ENCODE results near the gene AJAP1. TPM values are rescaled to one million over a fixed set of nuclear protein-coding genes. Genes with fewer than 3 reads are reported as not detected.

Gene AJAP1
- total and polyA plus RNA-seq, 10 of the 15 experiments (the other 5 are each of a cell fraction or from before 2014, with no cell fraction given) = not detected

- TF ChIP-seq, protein P1, sequence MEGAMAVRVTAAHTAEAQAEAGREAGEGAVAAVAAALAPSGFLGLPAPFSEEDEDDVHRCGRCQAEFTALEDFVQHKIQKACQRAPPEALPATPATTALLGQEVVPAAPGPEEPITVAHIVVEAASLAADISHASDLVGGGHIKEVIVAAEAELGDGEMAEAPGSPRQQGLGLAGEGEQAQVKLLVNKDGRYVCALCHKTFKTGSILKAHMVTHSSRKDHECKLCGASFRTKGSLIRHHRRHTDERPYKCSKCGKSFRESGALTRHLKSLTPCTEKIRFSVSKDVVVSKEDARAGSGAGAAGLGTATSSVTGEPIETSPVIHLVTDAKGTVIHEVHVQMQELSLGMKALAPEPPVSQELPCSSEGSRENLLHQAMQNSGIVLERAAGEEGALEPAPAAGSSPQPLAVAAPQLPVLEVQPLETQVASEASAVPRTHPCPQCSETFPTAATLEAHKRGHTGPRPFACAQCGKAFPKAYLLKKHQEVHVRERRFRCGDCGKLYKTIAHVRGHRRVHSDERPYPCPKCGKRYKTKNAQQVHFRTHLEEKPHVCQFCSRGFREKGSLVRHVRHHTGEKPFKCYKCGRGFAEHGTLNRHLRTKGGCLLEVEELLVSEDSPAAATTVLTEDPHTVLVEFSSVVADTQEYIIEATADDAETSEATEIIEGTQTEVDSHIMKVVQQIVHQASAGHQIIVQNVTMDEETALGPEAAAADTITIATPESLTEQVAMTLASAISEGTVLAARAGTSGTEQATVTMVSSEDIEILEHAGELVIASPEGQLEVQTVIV (IDR thresholded peaks at IDR 0.05; ENCODE audit: borderline replicate concordance, partially characterized antibody) = no peak
- TF ChIP-seq CBX3 (IDR thresholded peaks at IDR 0.05; ENCODE audit: borderline replicate concordance, low read depth) (no peak), MYB (IDR thresholded peaks at IDR 0.05; ENCODE audit: borderline replicate concordance, low read depth, low read length) (no peak), SPI1 (IDR thresholded peaks at IDR 0.05; ENCODE audit: borderline replicate concordance, insufficient read depth, low read depth, low read length) (no peak), RBBP5 (conservative IDR thresholded peaks at IDR 0.05) (no peak)
- TF ChIP-seq, protein P2, sequence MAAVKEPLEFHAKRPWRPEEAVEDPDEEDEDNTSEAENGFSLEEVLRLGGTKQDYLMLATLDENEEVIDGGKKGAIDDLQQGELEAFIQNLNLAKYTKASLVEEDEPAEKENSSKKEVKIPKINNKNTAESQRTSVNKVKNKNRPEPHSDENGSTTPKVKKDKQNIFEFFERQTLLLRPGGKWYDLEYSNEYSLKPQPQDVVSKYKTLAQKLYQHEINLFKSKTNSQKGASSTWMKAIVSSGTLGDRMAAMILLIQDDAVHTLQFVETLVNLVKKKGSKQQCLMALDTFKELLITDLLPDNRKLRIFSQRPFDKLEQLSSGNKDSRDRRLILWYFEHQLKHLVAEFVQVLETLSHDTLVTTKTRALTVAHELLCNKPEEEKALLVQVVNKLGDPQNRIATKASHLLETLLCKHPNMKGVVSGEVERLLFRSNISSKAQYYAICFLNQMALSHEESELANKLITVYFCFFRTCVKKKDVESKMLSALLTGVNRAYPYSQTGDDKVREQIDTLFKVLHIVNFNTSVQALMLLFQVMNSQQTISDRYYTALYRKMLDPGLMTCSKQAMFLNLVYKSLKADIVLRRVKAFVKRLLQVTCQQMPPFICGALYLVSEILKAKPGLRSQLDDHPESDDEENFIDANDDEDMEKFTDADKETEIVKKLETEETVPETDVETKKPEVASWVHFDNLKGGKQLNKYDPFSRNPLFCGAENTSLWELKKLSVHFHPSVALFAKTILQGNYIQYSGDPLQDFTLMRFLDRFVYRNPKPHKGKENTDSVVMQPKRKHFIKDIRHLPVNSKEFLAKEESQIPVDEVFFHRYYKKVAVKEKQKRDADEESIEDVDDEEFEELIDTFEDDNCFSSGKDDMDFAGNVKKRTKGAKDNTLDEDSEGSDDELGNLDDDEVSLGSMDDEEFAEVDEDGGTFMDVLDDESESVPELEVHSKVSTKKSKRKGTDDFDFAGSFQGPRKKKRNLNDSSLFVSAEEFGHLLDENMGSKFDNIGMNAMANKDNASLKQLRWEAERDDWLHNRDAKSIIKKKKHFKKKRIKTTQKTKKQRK (IDR thresholded peaks at IDR 0.05; ENCODE audit: low read depth, low read length) = no peak
Measured at GRCh38 chr1:4772294-4773010, 118.0 kb downstream of the AJAP1 start (continued).
